WTC11 (cell line): Measurements from ENCODE around the gene NOM1. TPM values are rescaled to one million over a fixed set of nuclear protein-coding genes. Genes with fewer than 3 reads are reported as not detected.

ENCODE experiments used
- ATAC-seq: fragments of 200-7000 bp; cut with Tn5 transposase; 2 replicates; pipeline ENCODE4 v1.10.0; 2021; ENCODE audit warnings: mild to moderate bottlenecking, moderate library complexity
- CTCF ChIA-PET: fragments of 300-600 bp; sonication (Branson Sonifier 250); formaldehyde crosslinking; loops from one replicate; lab custom pipeline; 2021; ENCODE audit warnings: antibody characterized with exemption; lab: Charles Lee
- POLR2A ChIA-PET: fragments of 350-600 bp; sonication (Branson Sonifier 250); formaldehyde crosslinking; loops from one replicate; lab custom pipeline; 2021; ENCODE audit warnings: antibody characterized with exemption; lab: Charles Lee
- DNase-seq: peaks from one replicate; pipeline ENCODE4 v3.0.0; 2021; ENCODE audit warnings: low spot score
- H3K27ac Mint-ChIP-seq: 2 replicates; pipeline ENCODE4 v1.8.0; 2021; ENCODE audit warnings: mixed read lengths
- H3K27me3 Mint-ChIP-seq: 2 replicates; pipeline ENCODE4 v1.8.0; 2021; ENCODE audit warnings: low read depth, mild to moderate bottlenecking, moderate library complexity, mixed read lengths
- H3K36me3 Mint-ChIP-seq: 2 replicates; pipeline ENCODE4 v1.8.0; 2021; ENCODE audit warnings: mixed read lengths
- H3K4me1 Mint-ChIP-seq: 2 replicates; pipeline ENCODE4 v1.8.0; 2022; ENCODE audit warnings: mixed read lengths
- H3K4me3 Mint-ChIP-seq: 2 replicates; pipeline ENCODE4 v1.8.0; 2021; ENCODE audit warnings: mild to moderate bottlenecking, moderate library complexity, mixed read lengths
- H3K9me3 Mint-ChIP-seq: 2 replicates; pipeline ENCODE4 v1.8.0; 2021; ENCODE audit warnings: mixed read lengths
- ATF1 ChIP-seq: sonication (generic); formaldehyde crosslinking; IDR thresholded peaks from 2 replicates; pipeline ENCODE4 v1.8.1; 2023; ENCODE audit warnings: mild to moderate bottlenecking, moderate library complexity, missing genetic modification reagents
- ATF3 ChIP-seq: sonication (generic); formaldehyde crosslinking; conservative IDR thresholded peaks from 2 replicates; pipeline ENCODE4 v1.8.1; 2022; ENCODE audit warnings: mild to moderate bottlenecking, missing genetic modification reagents
- ATF6 ChIP-seq: sonication (generic); formaldehyde crosslinking; IDR thresholded peaks from 2 replicates; pipeline ENCODE4 v1.8.1; 2023; ENCODE audit warnings: mild to moderate bottlenecking, missing genetic modification reagents
- CBFB ChIP-seq: sonication (generic); formaldehyde crosslinking; IDR thresholded peaks from 2 replicates; pipeline ENCODE4 v1.8.1; 2022; ENCODE audit warnings: mild to moderate bottlenecking, low read depth, missing genetic modification reagents
- ESRRA ChIP-seq: sonication (generic); formaldehyde crosslinking; IDR thresholded peaks from 2 replicates; pipeline ENCODE4 v1.8.1; 2022; ENCODE audit warnings: mild to moderate bottlenecking, missing genetic modification reagents, borderline replicate concordance
- JUN ChIP-seq: sonication (generic); formaldehyde crosslinking; IDR thresholded peaks from 2 replicates; pipeline ENCODE4 v1.8.0; 2023; ENCODE audit warnings: mild to moderate bottlenecking, missing genetic modification reagents
- NFYB ChIP-seq: sonication (generic); formaldehyde crosslinking; conservative IDR thresholded peaks from 2 replicates; pipeline ENCODE4 v1.8.0; 2022; ENCODE audit warnings: low read depth, missing genetic modification reagents
- TEAD1 ChIP-seq: sonication (generic); formaldehyde crosslinking; IDR thresholded peaks from 2 replicates; pipeline ENCODE4 v1.8.0; 2022; ENCODE audit warnings: mild to moderate bottlenecking, missing genetic modification reagents
- USF2 ChIP-seq: sonication (generic); formaldehyde crosslinking; IDR thresholded peaks from 2 replicates; pipeline ENCODE4 v1.8.1; 2023; ENCODE audit warnings: mild to moderate bottlenecking, missing genetic modification reagents, moderate library complexity
- total RNA-seq: library from RNA; stranded (reverse); gene quantifications from 3 replicates; pipeline ENCODE4 v1.2.3, GENCODE V29; 2021
- TF ChIP-seq, protein P1 (sequence below): sonication (generic); formaldehyde crosslinking; IDR thresholded peaks from 2 replicates; pipeline ENCODE4 v1.8.1; 2022; ENCODE audit warnings: low read depth, mild to moderate bottlenecking, moderate library complexity, missing genetic modification reagents, borderline replicate concordance
- TF ChIP-seq, protein P2 (sequence below): sonication (generic); formaldehyde crosslinking; conservative IDR thresholded peaks from 2 replicates; pipeline ENCODE4 v1.8.1; 2023; ENCODE audit warnings: mild to moderate bottlenecking, low read depth, missing genetic modification reagents, moderate library complexity
- TF ChIP-seq, protein P3 (sequence below): sonication (generic); formaldehyde crosslinking; IDR thresholded peaks from 2 replicates; pipeline ENCODE4 v1.8.0; 2023; ENCODE audit warnings: missing genetic modification reagents, mild to moderate bottlenecking, borderline replicate concordance

NOM1 gene
- total RNA-seq, 1 experiment from 2014 or later: 38.5 TPM

DNA sequence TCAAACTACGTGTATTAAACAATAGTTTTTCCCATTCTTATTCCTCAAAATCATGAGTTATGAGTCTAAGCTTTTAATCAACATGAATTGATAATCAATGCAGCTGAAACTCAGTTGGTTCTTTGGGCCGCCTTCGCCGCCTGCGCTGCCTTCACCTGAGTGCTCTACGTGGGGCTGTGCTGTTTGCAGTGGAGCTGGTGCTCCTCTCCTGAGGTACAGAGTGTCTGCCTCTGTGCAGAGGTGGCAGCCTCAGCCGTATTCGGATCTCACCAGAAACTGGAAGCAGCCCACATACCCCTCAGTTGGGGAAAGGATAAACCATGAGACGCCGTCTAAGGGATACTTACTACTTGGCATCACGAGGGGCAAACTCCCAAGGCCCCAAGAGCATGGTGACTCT, 15.5 kb downstream of the NOM1 start:
- peaks cover 78% of the 10 kb centered on the region for H3K36me3 Mint-ChIP-seq
- no peaks in the 10 kb centered on the region for H3K27me3 Mint-ChIP-seq
- H3K9me3 Mint-ChIP-seq: no peaks in the 10 kb centered on the region
- no peak overlapping the region for H3K4me3 Mint-ChIP-seq
- no peaks in the 10 kb centered on the region for H3K4me1 Mint-ChIP-seq
- TF ChIP-seq TEAD1 (no peak), ATF1 (no peak), NFYB (CRISPR knock-in tag) (no peak), JUN (CRISPR knock-in tag) (no peak), ATF6 (CRISPR knock-in tag) (no peak), CBFB (no peak), USF2 (CRISPR knock-in tag) (no peak)
- TF ChIP-seq, protein P1, sequence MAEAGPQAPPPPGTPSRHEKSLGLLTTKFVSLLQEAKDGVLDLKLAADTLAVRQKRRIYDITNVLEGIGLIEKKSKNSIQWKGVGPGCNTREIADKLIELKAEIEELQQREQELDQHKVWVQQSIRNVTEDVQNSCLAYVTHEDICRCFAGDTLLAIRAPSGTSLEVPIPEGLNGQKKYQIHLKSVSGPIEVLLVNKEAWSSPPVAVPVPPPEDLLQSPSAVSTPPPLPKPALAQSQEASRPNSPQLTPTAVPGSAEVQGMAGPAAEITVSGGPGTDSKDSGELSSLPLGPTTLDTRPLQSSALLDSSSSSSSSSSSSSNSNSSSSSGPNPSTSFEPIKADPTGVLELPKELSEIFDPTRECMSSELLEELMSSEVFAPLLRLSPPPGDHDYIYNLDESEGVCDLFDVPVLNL (CRISPR knock-in tag): no peak
- TF ChIP-seq, all 79 proteins: peak for 0
- DNase-seq (no peak), ATAC-seq (no peak)
- CTCF ChIA-PET: no interaction called here
- POLR2A ChIA-PET: no interaction called here
- no peak overlapping the region for H3K27ac Mint-ChIP-seq

- POLR2A ChIA-PET: interaction anchor here (0.6 kb wide), 1 partner anchor 1793 kb away, joined by 3 read pairs; no protein-coding TSS in a partner anchor
- Mint-ChIP-seq H3K4me3 (no peak overlapping the region), H3K4me1 (no peaks in the 10 kb centered on the region), H3K27ac (no peak overlapping the region), H3K27me3 (no peaks in the 10 kb centered on the region), H3K36me3 (peaks cover 71% of the 10 kb centered on the region), H3K9me3 (no peaks in the 10 kb centered on the region)
- ATAC-seq (no peak), DNase-seq (no peak)
- TF ChIP-seq, protein P2, sequence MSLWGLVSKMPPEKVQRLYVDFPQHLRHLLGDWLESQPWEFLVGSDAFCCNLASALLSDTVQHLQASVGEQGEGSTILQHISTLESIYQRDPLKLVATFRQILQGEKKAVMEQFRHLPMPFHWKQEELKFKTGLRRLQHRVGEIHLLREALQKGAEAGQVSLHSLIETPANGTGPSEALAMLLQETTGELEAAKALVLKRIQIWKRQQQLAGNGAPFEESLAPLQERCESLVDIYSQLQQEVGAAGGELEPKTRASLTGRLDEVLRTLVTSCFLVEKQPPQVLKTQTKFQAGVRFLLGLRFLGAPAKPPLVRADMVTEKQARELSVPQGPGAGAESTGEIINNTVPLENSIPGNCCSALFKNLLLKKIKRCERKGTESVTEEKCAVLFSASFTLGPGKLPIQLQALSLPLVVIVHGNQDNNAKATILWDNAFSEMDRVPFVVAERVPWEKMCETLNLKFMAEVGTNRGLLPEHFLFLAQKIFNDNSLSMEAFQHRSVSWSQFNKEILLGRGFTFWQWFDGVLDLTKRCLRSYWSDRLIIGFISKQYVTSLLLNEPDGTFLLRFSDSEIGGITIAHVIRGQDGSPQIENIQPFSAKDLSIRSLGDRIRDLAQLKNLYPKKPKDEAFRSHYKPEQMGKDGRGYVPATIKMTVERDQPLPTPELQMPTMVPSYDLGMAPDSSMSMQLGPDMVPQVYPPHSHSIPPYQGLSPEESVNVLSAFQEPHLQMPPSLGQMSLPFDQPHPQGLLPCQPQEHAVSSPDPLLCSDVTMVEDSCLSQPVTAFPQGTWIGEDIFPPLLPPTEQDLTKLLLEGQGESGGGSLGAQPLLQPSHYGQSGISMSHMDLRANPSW: no peak
- TF ChIP-seq ATF3: no peak
- no peak for TF ChIP-seq ESRRA (CRISPR knock-in tag)
- CTCF ChIA-PET: interaction anchor here (1.0 to 1.8 kb wide), 2 partner anchors 17 to 21 kb away, joined by 4 to 5 read pairs; partner anchors contain the start of gene NOM1
These were observed 16.9 kb downstream of the NOM1 start for GRCh38 chr7:156966387-156966786.

GRCh38 chr7:156968183-156968582, 18.7 kb downstream of the NOM1 start:
- H3K27ac Mint-ChIP-seq: no peak overlapping the region
- no peaks in the 10 kb centered on the region for H3K27me3 Mint-ChIP-seq
- ChIA-PET POLR2A (no interaction called here), CTCF (interaction anchor here (1.3 kb wide), 1 partner anchor 19 kb away, joined by 4 read pairs; no protein-coding TSS in a partner anchor)
- no peak for ATAC-seq
- DNase-seq: no peak
- TF ChIP-seq JUN (CRISPR knock-in tag) (no peak), TEAD1 (no peak)
- TF ChIP-seq, protein P3, sequence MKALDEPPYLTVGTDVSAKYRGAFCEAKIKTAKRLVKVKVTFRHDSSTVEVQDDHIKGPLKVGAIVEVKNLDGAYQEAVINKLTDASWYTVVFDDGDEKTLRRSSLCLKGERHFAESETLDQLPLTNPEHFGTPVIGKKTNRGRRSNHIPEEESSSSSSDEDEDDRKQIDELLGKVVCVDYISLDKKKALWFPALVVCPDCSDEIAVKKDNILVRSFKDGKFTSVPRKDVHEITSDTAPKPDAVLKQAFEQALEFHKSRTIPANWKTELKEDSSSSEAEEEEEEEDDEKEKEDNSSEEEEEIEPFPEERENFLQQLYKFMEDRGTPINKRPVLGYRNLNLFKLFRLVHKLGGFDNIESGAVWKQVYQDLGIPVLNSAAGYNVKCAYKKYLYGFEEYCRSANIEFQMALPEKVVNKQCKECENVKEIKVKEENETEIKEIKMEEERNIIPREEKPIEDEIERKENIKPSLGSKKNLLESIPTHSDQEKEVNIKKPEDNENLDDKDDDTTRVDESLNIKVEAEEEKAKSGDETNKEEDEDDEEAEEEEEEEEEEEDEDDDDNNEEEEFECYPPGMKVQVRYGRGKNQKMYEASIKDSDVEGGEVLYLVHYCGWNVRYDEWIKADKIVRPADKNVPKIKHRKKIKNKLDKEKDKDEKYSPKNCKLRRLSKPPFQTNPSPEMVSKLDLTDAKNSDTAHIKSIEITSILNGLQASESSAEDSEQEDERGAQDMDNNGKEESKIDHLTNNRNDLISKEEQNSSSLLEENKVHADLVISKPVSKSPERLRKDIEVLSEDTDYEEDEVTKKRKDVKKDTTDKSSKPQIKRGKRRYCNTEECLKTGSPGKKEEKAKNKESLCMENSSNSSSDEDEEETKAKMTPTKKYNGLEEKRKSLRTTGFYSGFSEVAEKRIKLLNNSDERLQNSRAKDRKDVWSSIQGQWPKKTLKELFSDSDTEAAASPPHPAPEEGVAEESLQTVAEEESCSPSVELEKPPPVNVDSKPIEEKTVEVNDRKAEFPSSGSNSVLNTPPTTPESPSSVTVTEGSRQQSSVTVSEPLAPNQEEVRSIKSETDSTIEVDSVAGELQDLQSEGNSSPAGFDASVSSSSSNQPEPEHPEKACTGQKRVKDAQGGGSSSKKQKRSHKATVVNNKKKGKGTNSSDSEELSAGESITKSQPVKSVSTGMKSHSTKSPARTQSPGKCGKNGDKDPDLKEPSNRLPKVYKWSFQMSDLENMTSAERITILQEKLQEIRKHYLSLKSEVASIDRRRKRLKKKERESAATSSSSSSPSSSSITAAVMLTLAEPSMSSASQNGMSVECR (CRISPR knock-in tag): no peak
- no peaks in the 10 kb centered on the region for H3K4me1 Mint-ChIP-seq
- H3K36me3 Mint-ChIP-seq: peaks cover 61% of the 10 kb centered on the region
- H3K4me3 Mint-ChIP-seq: no peak overlapping the region
- H3K9me3 Mint-ChIP-seq: no peaks in the 10 kb centered on the region
